Osteoblast (primary cell): ENCODE results near the gene LCN12. TPM values are rescaled to one million over a fixed set of nuclear protein-coding genes. Genes with fewer than 3 reads are reported as not detected.

Experiments used
- DNase-seq: peaks from one replicate; pipeline ENCODE4 v3.0.0; 2011; ENCODE audit warnings: low spot score, mixed read lengths; ENCODE audit not compliant: insufficient read length; ENCODE audit errors: missing footprints
- H2AFZ ChIP-seq: 2 replicates; pipeline ENCODE4 v1.6.0; 2011; ENCODE audit warnings: mild to moderate bottlenecking, low read length
- H3K27ac ChIP-seq: 2 replicates; pipeline ENCODE4 v1.5.1; 2011; ENCODE audit warnings: mild to moderate bottlenecking, low read depth, low read length, moderate library complexity
- H3K27me3 ChIP-seq: 2 replicates; pipeline ENCODE4 v1.6.0; 2012; ENCODE audit warnings: mild to moderate bottlenecking, control low read depth, inconsistent platforms, low read length, moderate library complexity; ENCODE audit not compliant: insufficient read depth
- H3K36me3 ChIP-seq: 2 replicates; pipeline ENCODE4 v1.5.1; 2011; ENCODE audit warnings: mild to moderate bottlenecking, low read length, control low read depth, moderate library complexity; ENCODE audit not compliant: insufficient read depth
- H3K4me1 ChIP-seq: 2 replicates; pipeline ENCODE4 v1.5.1; 2011; ENCODE audit warnings: mild to moderate bottlenecking, low read length, control low read depth, moderate library complexity; ENCODE audit not compliant: insufficient read depth
- H3K4me2 ChIP-seq: 2 replicates; pipeline ENCODE4 v1.6.0; 2011; ENCODE audit warnings: mild to moderate bottlenecking, low read length; ENCODE audit not compliant: insufficient read depth
- H3K4me3 ChIP-seq: fragments of 200-600 bp; sonication (generic); 3 replicates; pipeline ENCODE4 v1.5.1; 2012; ENCODE audit warnings: mild to moderate bottlenecking, low read length, inconsistent platforms; ENCODE audit not compliant: insufficient read depth
- H3K79me2 ChIP-seq: 2 replicates; pipeline ENCODE4 v1.6.0; 2012; ENCODE audit warnings: mild to moderate bottlenecking, low read length, control low read depth, inconsistent platforms; ENCODE audit not compliant: insufficient read depth
- H3K9me3 ChIP-seq: 2 replicates; pipeline ENCODE4 v1.5.1; 2011; ENCODE audit warnings: low read depth, low read length, control low read depth
- H4K20me1 ChIP-seq: 2 replicates; pipeline ENCODE4 v1.6.0; 2012; ENCODE audit warnings: mild to moderate bottlenecking, low read length, control low read depth; ENCODE audit not compliant: insufficient read depth
- total RNA-seq: library from RNA; depleted of rRNA; stranded (reverse); fragments of >200 nt; gene quantifications from 2 replicates; pipeline ENCODE4 v1.2.3, GENCODE V29; 2012
- TF ChIP-seq, protein P1 (sequence below): IDR thresholded peaks from 2 replicates; pipeline ENCODE4 v1.5.1; 2011; ENCODE audit warnings: mild to moderate bottlenecking, low read depth, low read length, moderate library complexity; ENCODE audit errors: extremely low read depth

LCN12 gene
- total RNA-seq, 1 donor: not detected

DNA sequence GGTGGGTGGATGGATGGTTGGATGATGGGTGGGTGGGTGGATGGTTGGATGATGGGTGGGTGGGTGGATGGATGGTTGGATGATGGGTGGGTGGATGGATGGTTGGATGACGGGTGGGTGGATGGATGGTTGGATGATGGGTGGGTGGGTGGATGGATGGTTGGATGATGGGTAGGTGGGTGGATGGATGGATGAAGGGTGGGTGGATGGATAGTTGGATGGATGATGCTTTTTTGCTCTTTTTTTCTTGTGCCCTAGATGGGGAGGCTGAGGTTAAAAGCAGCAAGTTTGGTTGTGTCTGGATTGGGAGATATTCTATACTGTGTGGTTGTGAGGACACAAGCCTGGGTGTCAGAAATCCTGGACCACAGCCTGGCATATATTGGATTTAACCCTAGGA, 5.4 kb downstream of the LCN12 start:
- no peaks in the 10 kb centered on the region for H3K27me3 ChIP-seq
- no peaks in the 10 kb centered on the region for H4K20me1 ChIP-seq
- no peaks in the 10 kb centered on the region for H3K79me2 ChIP-seq
- H3K4me3 ChIP-seq: no peak overlapping the region
- H3K9me3 ChIP-seq: no peaks in the 10 kb centered on the region
- no peak overlapping the region for H3K27ac ChIP-seq
- H3K4me2 ChIP-seq: no peak overlapping the region
- no peak overlapping the region for H2AFZ ChIP-seq
- TF ChIP-seq, protein P1, sequence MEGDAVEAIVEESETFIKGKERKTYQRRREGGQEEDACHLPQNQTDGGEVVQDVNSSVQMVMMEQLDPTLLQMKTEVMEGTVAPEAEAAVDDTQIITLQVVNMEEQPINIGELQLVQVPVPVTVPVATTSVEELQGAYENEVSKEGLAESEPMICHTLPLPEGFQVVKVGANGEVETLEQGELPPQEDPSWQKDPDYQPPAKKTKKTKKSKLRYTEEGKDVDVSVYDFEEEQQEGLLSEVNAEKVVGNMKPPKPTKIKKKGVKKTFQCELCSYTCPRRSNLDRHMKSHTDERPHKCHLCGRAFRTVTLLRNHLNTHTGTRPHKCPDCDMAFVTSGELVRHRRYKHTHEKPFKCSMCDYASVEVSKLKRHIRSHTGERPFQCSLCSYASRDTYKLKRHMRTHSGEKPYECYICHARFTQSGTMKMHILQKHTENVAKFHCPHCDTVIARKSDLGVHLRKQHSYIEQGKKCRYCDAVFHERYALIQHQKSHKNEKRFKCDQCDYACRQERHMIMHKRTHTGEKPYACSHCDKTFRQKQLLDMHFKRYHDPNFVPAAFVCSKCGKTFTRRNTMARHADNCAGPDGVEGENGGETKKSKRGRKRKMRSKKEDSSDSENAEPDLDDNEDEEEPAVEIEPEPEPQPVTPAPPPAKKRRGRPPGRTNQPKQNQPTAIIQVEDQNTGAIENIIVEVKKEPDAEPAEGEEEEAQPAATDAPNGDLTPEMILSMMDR: no peak
- no peaks in the 10 kb centered on the region for H3K4me1 ChIP-seq
- DNase-seq: no peak
- H3K36me3 ChIP-seq: no peaks in the 10 kb centered on the region

DNA sequence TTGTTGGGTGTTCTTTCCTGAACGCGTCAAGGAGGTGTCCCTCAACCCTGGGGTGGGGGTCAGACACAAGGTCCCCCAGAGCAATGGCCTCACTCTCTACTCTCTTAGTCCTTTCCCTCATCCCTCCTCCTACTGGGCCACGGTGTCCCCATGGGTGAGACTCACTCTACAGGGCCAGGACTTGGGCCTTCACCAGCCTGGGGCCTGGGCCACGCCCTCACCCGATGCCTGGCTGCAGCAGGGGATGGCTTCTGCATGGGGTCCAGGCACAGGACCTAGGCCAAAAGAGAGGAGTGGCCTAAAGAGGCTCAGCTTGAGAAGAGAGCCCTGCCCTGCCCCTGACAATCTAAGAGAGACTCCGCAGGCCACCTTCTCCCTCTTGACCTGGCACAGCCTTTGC, 5.8 kb downstream of the LCN12 start:
- Histone ChIP-seq H3K9me3 (no peaks in the 10 kb centered on the region), H2AFZ (no peak overlapping the region), H3K4me2 (no peak overlapping the region), H3K27me3 (no peaks in the 10 kb centered on the region), H3K4me3 (no peak overlapping the region), H3K36me3 (no peaks in the 10 kb centered on the region), H3K79me2 (no peaks in the 10 kb centered on the region), H3K27ac (no peak overlapping the region), H3K4me1 (no peaks in the 10 kb centered on the region), H4K20me1 (no peaks in the 10 kb centered on the region)
- DNase-seq: no peak
- TF ChIP-seq, protein P1: no peak

DNA sequence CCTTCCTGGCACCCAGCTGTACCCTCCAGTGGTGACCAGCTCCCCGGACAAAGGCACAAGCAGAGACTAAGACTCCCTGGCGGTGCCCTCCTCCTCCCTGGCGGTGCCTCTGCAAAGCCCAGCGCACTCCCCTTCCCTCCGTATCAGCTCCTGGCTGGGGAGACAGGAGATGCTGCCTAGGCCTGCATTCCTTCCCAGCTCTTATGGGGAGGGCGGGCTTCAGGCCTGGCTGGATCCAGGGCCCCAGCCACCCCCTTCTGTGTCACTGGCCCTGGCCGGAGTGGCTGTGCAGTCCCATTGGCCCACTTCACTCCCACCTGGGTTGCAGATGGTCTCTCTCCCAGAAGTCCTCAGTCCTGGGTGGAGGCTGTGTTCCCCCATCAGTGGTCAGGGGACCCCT, 6.4 kb downstream of the LCN12 start:
- Histone ChIP-seq H3K4me3 (no peak overlapping the region), H3K4me1 (no peaks in the 10 kb centered on the region), H3K36me3 (no peaks in the 10 kb centered on the region), H2AFZ (no peak overlapping the region), H4K20me1 (no peaks in the 10 kb centered on the region), H3K27ac (no peak overlapping the region), H3K79me2 (no peaks in the 10 kb centered on the region), H3K27me3 (no peaks in the 10 kb centered on the region), H3K9me3 (no peaks in the 10 kb centered on the region), H3K4me2 (no peak overlapping the region)
- TF ChIP-seq, protein P1: no peak
- no peak for DNase-seq

DNA sequence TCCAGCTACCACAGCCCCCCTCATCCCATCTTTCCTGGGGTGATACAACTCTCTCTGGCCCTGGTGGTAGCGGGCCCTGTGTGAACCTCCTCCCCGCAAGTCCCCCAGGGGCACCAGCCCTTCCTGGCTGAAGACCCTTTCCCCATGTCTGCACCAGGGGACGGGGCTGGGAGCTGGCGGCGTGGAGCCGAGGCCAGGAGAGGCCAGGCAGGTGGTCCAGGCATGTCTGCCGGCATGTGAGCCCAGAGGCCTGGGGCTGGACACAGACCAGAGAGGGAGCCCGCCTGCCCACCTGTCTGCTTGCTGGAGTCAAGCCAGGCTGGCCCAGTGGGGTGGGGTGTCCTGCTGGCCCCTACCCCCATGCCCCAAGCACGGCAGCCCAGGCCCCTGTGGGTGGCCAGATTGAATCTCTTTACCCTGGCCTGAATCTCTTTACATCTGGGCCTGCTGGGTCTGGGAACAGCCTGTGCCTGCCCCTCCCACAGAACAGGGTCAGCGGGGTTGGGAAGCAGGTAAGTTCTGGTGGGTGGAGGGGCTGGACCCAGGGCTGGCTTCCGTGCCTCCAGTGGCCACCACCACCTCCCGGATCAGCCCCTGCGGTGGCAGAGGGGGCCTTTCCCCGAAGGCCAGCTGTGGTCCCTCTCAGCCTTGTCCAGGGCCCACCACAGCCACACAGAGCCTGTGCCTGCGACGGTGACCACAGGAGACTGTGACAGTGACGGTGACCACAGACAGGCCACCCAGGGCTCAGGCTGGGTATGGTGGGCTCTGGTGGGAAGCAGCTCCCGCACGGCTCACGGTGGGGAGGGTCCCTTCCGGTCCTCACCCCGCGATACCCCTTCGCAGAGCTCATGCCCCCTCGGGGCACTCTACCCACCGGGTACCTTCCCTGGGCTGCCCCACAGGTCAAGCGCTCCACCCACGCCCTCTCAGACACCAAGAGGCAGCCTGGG, 7.1 kb downstream of the LCN12 start:
- DNase-seq: no peak
- Histone ChIP-seq H3K27me3 (no peaks in the 10 kb centered on the region), H4K20me1 (no peaks in the 10 kb centered on the region), H3K4me3 (no peak overlapping the region), H3K4me2 (no peak overlapping the region), H3K27ac (no peak overlapping the region), H3K9me3 (no peaks in the 10 kb centered on the region), H3K4me1 (no peaks in the 10 kb centered on the region), H3K36me3 (no peaks in the 10 kb centered on the region), H3K79me2 (no peaks in the 10 kb centered on the region), H2AFZ (no peak overlapping the region)
- TF ChIP-seq, protein P1: no peak
